Measurements from ENCODE around the gene KCNG4.

The KCNG4 gene

DNA sequence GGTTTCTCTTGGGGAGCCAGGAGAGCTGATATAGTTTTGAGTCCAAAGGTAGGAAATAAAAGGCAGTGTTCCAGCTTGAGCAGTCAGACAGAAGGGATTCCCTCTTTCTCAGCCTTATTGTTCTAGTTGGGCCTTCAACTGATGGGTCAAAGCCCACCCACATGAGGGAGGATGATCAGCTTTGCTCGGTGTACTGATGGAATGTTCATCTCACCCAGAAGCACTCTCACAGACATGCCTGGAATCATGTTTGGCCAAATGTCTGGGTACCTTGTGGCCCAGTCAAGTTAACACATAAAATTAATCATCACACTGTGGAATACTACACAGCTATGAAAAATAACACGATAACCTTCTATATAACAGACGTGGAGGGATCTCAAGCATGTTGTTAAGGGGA is 23.1 kb upstream of the KCNG4 start:
- no peak for DNase-seq

DNA sequence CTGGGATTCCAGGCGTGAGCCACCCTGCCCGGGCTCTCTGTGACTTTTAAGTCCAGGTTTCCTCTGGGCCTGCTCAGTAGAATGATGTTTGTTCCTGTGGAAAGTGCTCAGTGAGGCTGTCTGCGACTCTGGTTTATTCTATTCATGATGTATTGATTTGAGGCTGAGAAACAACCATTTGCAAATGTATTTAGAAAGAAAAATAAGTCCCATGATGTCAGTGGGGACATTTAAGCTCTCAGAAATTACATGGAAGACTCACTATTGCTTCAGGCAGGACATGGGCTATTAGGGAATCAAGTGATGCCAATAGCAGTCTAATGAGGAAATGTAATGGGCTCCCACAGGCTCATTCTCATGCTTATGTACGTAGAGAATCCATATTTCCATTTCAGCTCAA is 22.2 kb upstream of the KCNG4 start:
- DNase-seq, result no peak

DNA sequence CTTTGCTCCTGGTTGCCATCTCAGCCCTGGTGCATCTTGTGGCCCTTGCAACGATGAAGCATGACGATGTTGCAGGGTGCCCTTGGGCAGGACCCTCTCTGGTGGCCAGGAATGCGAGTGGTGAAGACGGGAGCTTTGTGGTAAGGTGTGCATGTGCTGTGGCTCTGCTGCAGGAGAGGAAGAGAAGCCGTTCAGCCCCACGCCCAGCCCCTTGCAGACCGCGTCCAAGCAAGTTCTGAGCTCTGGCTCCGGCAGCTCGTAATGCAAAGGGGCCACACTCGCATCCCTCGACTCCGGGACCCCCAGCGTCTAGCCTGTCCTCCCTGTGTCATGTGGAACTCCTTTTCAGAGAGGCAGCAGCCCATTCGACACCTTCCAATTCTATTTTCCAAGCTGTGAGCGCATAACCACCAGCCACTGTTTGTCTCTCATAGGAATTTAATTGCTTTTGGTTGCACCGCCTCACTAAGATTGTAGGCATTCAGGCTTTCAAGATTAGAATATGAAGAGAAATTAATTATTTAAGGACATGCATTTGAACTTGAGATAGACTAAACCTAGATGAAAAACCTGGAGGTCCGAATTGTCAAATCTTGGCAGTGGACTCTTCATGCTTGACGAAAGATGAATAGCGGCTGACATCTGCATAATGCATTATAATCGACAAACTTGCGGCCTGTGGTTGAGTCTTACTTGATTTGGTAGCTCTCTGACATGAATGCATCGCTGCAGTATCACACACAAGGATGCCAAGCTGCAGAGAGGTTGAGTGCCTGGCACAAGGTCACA is 21.1 kb upstream of the KCNG4 start:
- DNase-seq, result no peak

DNA sequence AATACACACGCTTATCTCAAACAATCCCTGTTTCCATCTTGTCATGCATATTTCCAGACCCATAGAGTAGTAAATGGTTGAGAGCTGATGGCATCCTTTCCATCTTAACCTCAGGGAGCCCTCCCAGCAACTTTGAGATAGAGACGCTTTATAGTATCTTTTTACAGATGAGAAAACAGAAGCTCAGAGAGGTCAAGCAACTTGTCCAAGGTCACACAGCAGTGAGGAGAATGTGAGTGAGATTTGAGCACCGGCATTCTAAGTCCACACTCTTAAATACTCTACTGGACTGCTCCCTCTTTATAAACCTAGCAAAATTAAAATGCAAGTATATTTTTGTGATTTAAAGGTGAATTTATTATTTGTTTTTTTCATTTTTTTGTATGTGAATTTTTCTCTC is 19.9 kb upstream of the KCNG4 start:
- no peak for DNase-seq

DNA sequence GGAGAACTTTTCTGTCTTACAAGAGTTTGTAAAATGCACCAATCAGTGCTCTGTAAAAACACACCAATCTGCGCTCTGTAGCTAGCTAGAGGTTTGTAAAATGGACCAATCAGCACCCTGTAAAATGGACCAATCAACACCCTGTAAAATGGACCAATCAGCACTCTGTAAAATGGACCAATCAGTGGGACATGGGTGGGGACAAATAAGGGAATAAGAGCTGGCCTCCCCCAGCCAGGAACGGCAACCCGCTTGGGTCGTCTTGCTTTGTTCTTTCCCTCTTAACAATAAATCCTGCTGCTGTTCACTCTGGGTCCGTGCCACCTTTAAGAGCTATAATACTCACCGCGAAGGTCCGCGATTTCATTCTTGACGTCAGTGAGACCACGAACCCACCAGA is 18.5 kb upstream of the KCNG4 start:
- no peak for DNase-seq

DNA sequence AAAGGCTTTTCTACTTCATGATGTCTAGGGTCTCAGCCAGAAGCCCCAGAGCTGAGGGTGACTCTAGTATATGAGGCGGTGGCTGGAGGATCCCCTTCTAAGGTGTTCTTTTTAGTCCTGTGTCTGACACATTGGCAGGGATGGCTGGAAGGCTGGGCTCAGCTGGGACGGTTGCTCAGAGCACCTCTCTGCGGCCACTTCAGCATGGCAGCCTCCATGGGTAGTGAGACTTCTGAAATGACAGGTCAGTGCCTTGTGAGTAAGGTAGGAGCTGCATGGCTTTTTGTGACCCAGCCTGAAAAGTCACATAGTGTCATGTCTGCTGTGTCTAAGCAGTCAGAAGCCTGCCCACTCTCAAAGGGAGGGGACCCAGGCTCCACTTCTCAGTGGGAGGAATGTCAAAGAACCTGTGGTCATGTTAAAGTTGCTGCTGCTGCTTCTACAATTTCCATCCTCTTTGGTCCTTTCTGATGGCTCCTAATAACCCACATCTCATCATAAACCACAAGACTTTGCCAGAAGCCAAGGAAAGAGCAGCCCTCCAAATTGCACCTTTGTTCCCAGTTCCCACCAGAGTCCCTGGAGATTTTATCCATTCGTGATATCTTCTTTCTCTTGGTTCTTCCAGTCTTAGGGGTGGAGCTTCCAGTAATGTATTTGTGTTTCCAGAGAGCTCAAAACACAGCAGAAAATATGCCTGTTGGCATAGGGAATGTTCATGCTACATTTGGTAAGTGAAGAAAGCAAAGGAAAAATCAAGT is 15.4 kb upstream of the KCNG4 start:
- no peak for DNase-seq

DNA sequence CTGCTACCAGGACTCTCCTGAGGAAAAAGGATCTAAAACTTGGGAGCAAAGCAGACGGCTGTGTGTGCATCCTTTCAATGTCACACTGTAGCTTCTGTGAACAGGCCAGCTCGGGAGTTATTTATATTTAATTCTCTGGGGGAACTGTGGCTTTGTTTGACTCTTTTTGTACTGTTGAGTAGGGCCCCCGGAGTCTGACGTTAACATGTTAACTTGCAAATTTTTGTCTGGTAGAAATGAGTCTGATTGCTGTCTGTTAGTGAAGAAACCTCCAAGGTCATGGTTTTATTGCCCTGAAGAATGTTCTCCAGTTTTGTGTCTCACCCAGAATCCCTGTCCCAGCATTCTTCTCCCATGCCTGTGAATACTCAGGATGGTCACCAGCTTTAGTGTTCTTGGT is 14.2 kb upstream of the KCNG4 start:
- DNase-seq, result no peak

DNA sequence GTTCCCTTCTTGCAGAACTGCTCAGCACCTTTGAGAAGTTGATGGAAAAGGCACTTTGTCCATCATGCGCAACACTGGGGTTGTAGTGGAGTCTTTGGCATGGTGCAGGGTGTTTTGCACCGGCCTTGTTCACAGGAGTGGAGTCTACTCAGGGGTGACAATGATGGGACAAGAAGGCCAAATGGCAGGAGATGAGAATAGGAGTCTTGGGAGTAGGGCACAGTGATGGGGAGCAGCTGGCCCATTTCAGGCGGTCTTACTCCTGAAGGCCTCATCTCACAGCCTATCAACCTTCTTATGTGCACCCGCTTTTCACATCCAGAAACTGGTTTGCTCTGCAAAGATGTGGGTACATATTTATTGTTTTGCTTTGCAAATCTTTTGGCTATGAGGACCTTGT is 13.4 kb upstream of the KCNG4 start:
- no peak for DNase-seq

DNA sequence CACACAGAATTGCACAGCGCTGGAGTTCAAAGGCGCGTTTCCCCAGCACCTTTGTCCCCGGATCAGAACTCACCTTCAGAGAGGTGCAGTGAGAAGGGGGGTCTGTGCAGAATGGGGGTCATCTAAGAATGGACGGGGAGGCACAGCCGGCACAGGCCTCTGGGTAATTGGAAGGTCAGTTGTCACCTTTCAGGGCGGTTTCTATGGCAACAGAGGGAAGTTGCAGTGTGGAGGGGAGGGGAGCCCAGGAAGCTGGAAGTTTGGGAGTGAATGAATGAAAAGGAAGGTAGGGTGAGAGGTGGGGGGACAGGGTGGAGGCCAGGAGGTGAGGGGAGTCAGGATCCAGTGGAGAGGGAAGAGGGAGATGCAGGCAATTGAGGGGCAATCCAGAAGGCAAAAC is 12.4 kb upstream of the KCNG4 start:
- DNase-seq, result no peak

DNA sequence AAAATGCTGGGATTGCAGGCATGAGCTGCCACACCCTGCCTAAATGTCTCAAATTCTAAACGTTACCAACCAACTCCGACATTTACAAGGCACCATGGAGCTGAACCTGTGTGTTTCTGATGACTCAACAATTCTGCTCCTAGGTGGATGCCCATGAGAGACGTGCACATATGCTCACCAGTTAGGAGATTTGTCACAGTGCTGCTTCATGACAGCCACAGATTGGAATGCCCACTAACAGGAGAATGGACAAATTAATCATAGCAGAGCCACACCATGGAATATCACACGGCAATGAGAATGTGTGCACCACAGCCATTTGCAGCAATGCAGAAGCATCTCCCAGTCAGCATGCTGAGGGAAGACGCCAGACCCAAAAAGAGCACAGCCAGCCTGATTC is 8.0 kb upstream of the KCNG4 start:
- DNase-seq, result no peak

DNA sequence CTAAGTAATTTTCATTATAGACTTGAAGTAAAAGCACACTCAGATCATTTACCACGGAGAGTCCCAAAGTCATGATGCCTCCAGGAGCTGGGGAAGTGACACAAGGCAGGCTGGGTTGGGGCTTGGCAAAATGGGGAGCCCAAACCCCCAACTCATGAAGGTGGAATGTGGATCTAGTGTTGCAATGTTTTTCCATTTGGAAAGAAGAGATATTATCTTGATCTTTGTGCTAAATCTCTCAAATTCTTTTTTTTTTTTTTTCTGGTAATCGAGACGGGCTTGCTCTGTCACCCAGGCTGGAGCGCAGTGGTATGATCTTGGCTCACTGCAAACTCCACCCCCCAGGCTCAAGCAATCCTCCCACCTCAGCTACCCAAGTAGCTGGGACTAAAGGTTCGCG is 7.5 kb upstream of the KCNG4 start:
- no peak for DNase-seq

DNA sequence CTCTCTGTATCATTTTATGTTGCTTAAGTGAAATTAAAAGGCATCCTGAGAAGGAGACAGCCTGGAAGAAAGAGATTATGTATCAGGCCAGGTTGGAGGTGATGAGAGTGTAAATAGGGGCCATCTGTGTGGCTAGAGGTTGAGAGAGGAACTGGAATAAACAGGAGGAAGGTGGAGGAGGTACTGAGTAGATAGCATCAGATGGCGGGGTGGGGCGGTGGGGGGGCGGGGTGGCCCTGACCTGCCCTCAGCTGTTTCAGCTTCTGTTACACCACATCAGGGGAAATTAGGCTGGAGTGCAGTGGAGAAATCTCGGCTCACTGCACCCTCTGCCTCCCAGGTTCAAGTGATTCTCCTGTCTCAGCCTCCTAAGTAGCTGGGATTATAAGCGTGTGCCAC is 6.9 kb upstream of the KCNG4 start:
- no peak for DNase-seq

DNA sequence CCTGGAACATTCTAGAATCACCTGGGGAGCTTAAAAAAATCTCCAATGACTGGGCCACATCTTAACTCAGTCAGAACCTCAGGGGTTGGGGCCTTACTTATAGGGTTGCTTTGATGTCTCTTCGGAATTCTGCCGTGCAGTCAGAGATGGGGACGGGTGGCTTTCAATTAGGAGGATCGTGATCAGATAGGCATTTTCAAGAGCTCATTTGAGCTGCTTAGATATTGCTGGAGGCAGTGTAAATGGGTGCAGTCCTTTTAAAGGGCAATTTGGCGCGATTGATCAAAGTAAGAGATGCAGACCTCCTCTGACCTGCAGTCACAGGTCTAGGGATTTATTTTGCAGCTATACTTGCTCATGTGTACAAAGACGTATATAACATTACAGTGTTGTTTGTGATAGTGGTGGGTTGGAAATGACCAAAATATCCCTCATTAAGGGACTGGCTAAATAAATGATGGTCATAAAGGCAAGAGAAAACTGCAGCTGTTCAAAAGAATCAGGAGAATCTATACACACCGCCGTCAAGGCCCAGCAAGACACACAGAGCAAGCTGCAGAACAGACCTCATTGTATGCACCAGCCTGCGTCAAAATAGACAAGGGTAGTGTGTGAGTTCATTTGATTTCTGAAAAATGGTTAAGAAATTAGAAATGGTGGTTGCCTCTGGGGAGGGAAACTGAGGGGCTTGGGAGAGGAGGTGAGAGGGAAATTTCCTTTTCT is 6.3 kb upstream of the KCNG4 start:
- no peak for DNase-seq

DNA sequence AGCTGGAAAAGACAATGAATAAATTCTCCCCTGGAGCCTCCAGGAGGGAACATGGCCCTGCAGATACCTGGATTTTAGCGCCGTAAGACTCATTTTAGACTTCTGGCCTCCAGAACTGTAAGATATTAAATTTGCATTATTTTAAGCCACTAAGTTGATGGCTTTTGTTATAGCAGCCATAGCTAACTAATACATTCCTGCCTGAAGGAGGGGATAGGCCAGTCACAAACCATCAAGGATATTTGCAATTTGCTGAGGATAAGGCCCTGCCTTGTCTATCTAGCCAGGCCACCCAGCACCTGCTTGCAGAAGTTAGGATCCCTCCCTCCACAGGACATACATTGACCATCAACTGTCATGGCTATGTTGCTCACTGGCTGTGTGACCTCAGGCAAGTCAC is 4.9 kb upstream of the KCNG4 start:
- DNase-seq, result no peak

DNA sequence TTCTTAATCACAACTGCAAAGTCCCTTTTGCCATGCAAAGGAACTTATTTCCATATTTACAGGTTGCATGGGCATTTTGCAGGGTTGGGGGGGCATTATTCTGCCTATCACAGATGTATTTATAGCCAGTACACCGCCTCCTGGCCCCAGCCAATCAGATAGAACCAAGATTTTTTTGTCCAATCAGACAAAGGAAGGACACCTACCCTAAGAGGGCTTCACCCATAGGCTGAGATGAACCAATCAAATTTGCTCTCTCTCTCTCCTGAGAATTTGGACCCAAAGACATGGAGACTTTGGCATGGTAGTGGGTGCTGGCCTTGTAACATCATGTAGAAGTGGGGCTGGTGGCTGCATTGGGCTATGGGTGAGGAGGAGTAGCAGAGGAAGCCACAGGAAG is 3.9 kb upstream of the KCNG4 start:
- no peak for DNase-seq

DNA sequence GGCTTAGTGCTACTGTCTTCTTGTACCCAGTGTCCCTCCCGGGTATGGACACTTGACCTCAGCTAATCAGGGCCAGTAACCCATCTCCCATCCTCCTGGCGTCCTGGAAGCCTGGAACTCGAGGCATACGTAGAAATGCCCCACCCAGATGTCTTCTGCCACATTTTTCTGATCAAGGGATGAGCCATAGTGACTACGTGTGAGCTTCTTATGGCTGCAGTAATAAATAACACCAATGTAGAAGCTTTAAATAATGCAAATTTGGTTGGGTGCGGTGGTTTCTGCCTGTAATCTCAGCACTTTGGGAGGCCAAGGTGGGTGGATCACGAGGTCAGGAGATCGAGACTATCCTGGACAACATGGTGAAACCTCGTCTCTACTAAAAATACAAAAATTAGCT is 3.0 kb upstream of the KCNG4 start:
- no peak for DNase-seq

DNA sequence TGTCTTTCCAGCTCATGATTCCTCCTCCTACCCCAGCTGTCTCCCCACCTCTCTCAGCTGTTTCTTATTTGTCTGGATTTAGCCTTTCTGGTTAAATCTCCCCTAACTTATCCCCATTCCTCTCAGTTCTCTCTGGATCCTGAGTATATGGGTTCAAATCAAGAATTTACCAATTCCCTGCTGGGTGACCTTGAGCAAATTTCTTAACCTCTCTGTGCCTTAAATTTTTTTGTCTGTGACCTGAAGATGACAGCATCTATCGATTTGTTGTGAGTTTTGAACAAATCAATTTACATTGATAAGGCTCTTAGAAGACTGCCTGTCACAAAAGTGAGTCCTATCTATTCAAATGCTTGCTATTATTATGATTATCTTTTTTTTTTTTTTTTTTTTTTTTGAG is 2.0 kb upstream of the KCNG4 start:
- no peak for DNase-seq

DNA sequence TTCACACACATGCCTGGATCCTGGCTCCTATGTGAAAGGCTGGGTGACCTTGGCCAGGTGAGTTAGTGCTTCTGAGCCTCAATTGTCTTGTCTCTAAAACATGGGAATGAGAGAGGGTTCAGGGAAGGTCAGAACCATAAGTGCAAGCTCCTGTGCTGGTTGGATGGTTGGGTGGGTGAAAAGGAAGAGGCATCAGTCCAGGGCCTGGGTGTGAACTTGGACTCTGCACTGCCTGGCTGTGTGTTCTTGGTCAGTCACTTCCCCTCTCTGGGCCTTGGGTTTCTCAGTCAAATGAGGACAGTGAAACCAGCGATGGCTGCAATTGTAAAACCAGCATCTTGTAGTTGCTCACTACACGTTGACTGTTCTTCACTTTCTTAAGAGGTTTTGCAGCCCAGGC is 643 bp upstream of the KCNG4 start:
- DNase-seq, result no peak

DNA sequence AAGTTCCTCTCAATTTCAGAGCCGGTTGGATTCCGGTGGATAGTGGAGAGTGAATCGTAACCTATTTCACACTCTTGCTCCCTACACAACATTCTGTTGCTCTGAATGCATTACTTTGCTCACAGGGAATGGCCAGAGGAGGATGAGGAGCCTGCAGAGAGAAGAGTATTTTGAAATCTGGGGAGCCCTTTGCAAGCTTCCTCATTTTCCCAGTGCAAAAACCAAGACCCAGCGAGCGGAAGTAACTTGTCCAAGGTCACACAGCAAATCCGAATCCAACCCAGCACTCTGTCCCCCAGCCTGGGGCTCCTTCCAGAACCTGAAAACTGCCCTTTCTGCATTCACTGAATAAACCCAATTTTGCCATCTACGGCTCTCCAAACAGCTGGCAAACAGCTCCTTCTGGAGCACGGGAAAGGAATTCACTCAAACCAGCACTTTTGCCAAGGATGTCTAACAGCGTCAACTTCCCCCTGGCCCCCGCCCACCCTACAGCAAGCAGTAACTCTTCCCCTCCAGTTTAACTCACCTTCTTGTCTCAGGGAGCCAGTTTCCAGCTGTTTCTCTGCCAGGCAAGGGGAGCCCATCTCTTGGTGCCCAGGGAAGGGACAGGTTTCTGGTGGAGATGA is 557 bp downstream of the KCNG4 start:
- DNase-seq, result no peak

DNA sequence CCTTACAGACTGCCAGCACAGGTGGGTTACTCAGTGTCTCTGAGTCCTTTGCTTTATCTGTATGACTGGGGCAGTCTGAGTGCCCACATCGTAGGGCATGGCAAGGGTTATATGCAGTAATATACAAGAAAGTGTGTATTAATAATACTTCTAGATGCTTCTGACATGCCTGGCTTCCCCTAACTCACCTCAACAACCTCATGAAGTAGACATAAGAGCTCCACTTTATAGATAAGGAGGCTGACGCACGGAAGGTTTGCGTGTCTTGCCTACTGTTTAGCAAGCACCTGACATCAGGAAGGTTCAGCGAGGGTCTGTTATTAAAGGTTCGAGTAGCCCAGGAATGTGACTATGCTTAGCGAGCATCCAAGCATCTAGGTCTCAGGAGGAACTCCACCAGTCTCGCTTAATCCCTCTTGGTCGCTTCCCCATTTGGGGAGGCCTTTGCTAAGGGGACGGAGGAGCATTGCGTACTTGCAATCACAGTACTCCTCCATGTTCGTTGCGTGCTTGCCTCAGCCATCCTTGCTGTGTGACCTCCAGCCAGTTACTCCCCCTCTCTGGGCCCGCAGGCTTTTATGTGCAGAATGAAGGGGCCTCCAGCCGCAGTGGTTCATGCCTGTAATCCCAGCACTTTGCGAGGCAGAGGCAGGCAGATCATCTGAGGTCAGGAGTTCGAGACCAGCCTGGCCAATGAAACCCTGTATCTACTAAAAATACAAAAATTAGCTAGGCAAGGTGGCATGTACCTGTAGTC is 1.6 kb downstream of the KCNG4 start:
- DNase-seq, result no peak

DNA sequence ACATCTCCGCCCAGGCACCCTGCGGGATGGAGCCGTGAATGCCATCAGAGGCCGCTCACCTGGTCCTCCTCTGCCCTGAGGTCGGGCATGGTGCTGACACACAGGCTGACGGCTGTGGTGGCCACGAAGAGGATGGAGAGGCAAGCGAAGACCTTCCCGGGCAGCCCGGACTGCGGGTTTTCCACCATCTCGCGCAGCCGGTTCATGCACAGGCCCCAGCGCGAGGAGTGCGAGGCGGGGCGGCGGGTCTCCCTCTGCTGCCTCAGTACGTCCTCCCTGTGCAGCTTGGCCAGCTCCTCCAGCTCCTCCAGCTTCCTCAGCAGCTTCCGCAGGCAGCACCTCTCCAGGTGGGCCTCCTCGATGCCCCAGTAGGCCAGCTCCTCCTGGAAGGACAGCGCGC is 3.1 kb downstream of the KCNG4 start:
- no peak for DNase-seq

DNA sequence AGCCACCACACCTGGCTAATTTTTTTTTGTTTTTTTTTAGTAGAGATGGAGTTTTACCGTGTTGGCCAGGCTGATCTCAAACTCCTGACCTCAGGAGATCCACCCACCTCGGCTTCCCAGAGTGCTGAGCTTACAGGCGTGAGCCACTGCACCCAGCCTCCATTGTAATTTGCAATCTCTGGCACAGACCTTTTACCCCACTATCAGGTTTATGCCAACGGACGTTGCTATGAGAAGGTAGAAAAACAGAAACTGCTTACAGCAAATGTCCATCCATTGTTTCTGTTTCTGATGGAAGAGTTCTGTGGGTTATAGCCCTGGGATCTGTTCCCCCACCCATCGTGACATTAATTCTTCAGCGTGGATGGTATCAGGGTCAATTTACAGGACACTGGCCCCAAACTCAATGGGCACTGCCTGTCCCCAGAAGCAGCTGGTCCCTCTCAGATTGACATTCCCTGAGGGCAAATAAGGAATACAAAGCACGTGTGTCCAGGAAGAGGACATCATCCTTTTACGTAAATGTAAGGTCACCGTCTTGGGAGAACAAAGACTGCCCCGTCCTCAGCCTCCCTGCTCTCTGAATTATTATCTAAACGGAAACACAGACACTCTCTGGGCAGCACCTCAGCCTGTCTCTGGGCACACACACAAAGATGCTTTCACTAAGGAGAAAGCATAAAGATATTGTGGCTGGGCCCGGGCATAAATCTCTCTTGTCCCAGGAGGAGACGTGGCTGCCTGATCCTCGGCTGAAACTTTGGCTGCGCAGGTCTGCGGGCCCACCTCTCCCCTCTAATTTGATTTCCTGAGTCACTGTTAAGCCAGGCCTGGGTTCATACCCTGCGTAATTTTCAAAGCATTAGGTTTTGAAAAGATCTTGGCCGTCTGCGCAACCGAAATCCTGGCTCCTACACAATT is 5.2 kb downstream of the KCNG4 start:
- DNase-seq, result no peak
